A673 (cell line): ENCODE measurements around the gene TMEM44.

ENCODE experiments used
- CTCF ChIP-seq: fragments of 300-800, 200-600 bp; sonication (generic); conservative IDR thresholded peaks from 2 replicates; pipeline ENCODE4 v1.5.1; 2017; ENCODE audit warnings: low read depth, mild to moderate bottlenecking, antibody characterized with exemption, low read length, moderate library complexity, mixed read lengths
- EZH2 ChIP-seq: fragments of 200-600 bp; sonication (generic); IDR thresholded peaks from 2 replicates; pipeline ENCODE4 v1.6.1; 2017; ENCODE audit warnings: borderline replicate concordance, low read depth, mild to moderate bottlenecking, mixed read lengths, antibody characterized with exemption, low read length; ENCODE audit not compliant: poor library complexity, severe bottlenecking

- no peak for TF ChIP-seq EZH2
- TF ChIP-seq CTCF = no peak
Observed at GRCh38 chr3:194661374-194661773, 28.2 kb upstream of the TMEM44 start.
